GM18951 (cell line): ENCODE measurements around the gene KRTAP9-6.

Experiments used
- POLR2A ChIP-seq: IDR thresholded peaks from 4 replicates; pipeline ENCODE4 v1.6.1; 2011; ENCODE audit warnings: mild to moderate bottlenecking; ENCODE audit not compliant: insufficient read length, insufficient read depth; ENCODE audit errors: extremely low read depth
- in situ Hi-C: fragments of 300-500 bp; cut with MboI; formaldehyde crosslinking; loops from one replicate; pipeline ENCODE4 v1.12.0; 2022; ENCODE audit warnings: low sequenced_read_pairs, mixed read lengths, inconsistent platforms; ENCODE audit not compliant: unreplicated experiment

The KRTAP9-6 gene

GRCh38 chr17:41315204-41315794 lies 50.1 kb downstream of the KRTAP9-6 start, which contains the start of gene KRTAP17-1:
TSS of gene KRTAP17-1 (minus strand) at chr17:41315710. CDS start at chr17:41315650, 60 bp downstream.
- in situ Hi-C loops, result no loop called here
- TF ChIP-seq POLR2A, result no peak
